Activated CD4-positive, alpha-beta T cell treated with anti-CD3 and anti-CD28 coated beads for 4 hours (primary cell): ENCODE measurements around the gene LGI2.

Experiments
- DNase-seq, 2 donors: peaks; one replicate each; pipeline ENCODE4 v3.0.0-alpha.2; 2020

Gene LGI2

GRCh38 chr4:24965627-24966026 lies 65.1 kb downstream of the LGI2 start:
- DNase-seq: no peak

GRCh38 chr4:24963277-24963676 lies 67.5 kb downstream of the LGI2 start:
- DNase-seq: no peak

- no peak for DNase-seq
These were observed 72.9 kb downstream of the LGI2 start for GRCh38 chr4:24957886-24958285.

- no peak for DNase-seq
These were observed 74.0 kb downstream of the LGI2 start for GRCh38 chr4:24956763-24957162.

GRCh38 chr4:24956091-24956490 lies 74.7 kb downstream of the LGI2 start:
- DNase-seq: no peak

- no peak for DNase-seq
These were observed 78.1 kb downstream of the LGI2 start for GRCh38 chr4:24952667-24953066.

GRCh38 chr4:24949970-24950369 lies 80.8 kb downstream of the LGI2 start:
- no peak for DNase-seq
